Testis (tissue), 2 donors: ENCODE measurements around the gene KIF4B.

Source experiments
- POLR2A ChIP-seq: fragments of 450-650 bp; IDR thresholded peaks from one replicate; pipeline ENCODE4 v1.6.1; 2017; ENCODE audit warnings: antibody characterized with exemption, mild to moderate bottlenecking, moderate library complexity
- TF ChIP-seq, protein P1 (sequence below), 3 experiments: fragments of 450-650 bp in 2 of 3; fragments of 200-600 bp in 1 of 3; sonication (generic) in 1 of 3; IDR thresholded peaks; one replicate each; pipeline ENCODE4 v1.5.1; 2016 to 2019; ENCODE audit warnings: antibody characterized with exemption in 3 of 3, mild to moderate bottlenecking in 2 of 3, moderate library complexity in 1 of 3

DNA sequence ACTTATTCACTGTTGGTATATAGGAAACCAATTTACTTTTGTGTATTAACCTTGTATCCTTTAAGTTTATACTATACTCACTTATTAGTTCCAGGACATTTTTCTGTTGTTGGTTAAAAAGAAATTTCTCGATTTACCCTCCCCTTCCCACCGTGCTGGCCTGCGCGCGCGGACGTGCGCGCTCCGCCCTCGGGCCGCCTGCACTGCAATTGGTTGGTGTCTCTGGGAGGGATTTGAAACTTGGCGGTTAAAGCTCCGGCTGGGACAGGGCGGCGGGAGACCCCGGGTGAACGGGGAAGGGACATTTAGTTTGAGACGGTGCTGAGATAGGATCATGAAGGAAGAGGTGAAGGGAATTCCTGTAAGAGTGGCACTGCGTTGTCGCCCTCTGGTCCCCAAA lies at the start of gene KIF4B:
- TF ChIP-seq, protein P1, sequence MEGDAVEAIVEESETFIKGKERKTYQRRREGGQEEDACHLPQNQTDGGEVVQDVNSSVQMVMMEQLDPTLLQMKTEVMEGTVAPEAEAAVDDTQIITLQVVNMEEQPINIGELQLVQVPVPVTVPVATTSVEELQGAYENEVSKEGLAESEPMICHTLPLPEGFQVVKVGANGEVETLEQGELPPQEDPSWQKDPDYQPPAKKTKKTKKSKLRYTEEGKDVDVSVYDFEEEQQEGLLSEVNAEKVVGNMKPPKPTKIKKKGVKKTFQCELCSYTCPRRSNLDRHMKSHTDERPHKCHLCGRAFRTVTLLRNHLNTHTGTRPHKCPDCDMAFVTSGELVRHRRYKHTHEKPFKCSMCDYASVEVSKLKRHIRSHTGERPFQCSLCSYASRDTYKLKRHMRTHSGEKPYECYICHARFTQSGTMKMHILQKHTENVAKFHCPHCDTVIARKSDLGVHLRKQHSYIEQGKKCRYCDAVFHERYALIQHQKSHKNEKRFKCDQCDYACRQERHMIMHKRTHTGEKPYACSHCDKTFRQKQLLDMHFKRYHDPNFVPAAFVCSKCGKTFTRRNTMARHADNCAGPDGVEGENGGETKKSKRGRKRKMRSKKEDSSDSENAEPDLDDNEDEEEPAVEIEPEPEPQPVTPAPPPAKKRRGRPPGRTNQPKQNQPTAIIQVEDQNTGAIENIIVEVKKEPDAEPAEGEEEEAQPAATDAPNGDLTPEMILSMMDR (IDR thresholded peaks at IDR 0.05), result no peak
- TF ChIP-seq POLR2A, result no peak
